Measurements from ENCODE around the gene PTRH1. TPM values are rescaled to one million over a fixed set of nuclear protein-coding genes. Genes with fewer than 3 reads are reported as not detected.
A peak's percentile ranks its signal among the peaks of the same experiment; 100 is the strongest.

The PTRH1 gene
- total RNA-seq, 1 experiment from 2014 or later = 55.8 TPM

GRCh38 chr9:127697575-127697974 lies 17.9 kb downstream of the PTRH1 start:
- DNase-seq (ENCODE audit: low spot score) = no peak

- no peak for DNase-seq (ENCODE audit: low spot score)
Observed at GRCh38 chr9:127694890-127695720, 20.4 kb downstream of the PTRH1 start.

GRCh38 chr9:127693697-127694096 lies 21.8 kb downstream of the PTRH1 start:
- DNase-seq (ENCODE audit: low spot score) = no peak

GRCh38 chr9:127693143-127693542 lies 22.3 kb downstream of the PTRH1 start:
- no peak for DNase-seq (ENCODE audit: low spot score)

- DNase-seq (ENCODE audit: low spot score) = no peak
Observed at GRCh38 chr9:127692071-127692470, 23.4 kb downstream of the PTRH1 start.

GRCh38 chr9:127690735-127691134 lies 24.7 kb downstream of the PTRH1 start:
- DNase-seq (ENCODE audit: low spot score) = no peak

- DNase-seq (ENCODE audit: low spot score) = no peak
Observed at GRCh38 chr9:127689329-127690000, 26.0 kb downstream of the PTRH1 start.

- no peak for DNase-seq (ENCODE audit: low spot score)
Observed at GRCh38 chr9:127686461-127687393, 28.7 kb downstream of the PTRH1 start.

GRCh38 chr9:127684576-127684975 lies 30.9 kb downstream of the PTRH1 start:
- DNase-seq (ENCODE audit: low spot score) = peak; percentile 54

- no peak for DNase-seq (ENCODE audit: low spot score)
Observed at GRCh38 chr9:127683723-127684122, 31.7 kb downstream of the PTRH1 start.

- no peak for DNase-seq (ENCODE audit: low spot score)
Observed at GRCh38 chr9:127682351-127683136, 32.9 kb downstream of the PTRH1 start.

- no peak for DNase-seq (ENCODE audit: low spot score)
Observed at GRCh38 chr9:127680846-127681245, 34.6 kb downstream of the PTRH1 start.

GRCh38 chr9:127680226-127680625 lies 35.2 kb downstream of the PTRH1 start:
- no peak for DNase-seq (ENCODE audit: low spot score)

GRCh38 chr9:127679506-127679905 lies 36.0 kb downstream of the PTRH1 start:
- no peak for DNase-seq (ENCODE audit: low spot score)

- DNase-seq (ENCODE audit: low spot score) = no peak
Observed at GRCh38 chr9:127676638-127677037, 38.8 kb downstream of the PTRH1 start.

GRCh38 chr9:127673234-127673633 lies 42.2 kb downstream of the PTRH1 start:
- DNase-seq (ENCODE audit: low spot score) = no peak

GRCh38 chr9:127667906-127668305 lies 47.6 kb downstream of the PTRH1 start:
- DNase-seq (ENCODE audit: low spot score) = no peak

GRCh38 chr9:127667127-127667844 lies 48.2 kb downstream of the PTRH1 start:
- DNase-seq (ENCODE audit: low spot score) = no peak

GRCh38 chr9:127664678-127665507 lies 50.6 kb downstream of the PTRH1 start:
- DNase-seq (ENCODE audit: low spot score) = no peak

- no peak for DNase-seq (ENCODE audit: low spot score)
Observed at GRCh38 chr9:127664324-127664677, 51.2 kb downstream of the PTRH1 start.

Measured in A172 (cell line).